ENCODE data around the gene SOWAHD.
A peak's percentile ranks its signal among the peaks of the same experiment; 100 is the strongest.

The SOWAHD gene

GRCh38 chrX:119790977-119791436 lies 32.6 kb downstream of the SOWAHD start:
- H4K8ac ChIP-seq (ENCODE audit: low read length), result peak overlapping the region; percentile 89
- 0% methylated on average over 30 of the region's 31 CpGs for WGBS
- H3K27ac ChIP-seq (ENCODE audit: low read length, poor library complexity, severe bottlenecking), result peak overlapping the region; percentile 77
- peak overlapping the region in 1 of 2 experiments; percentile 69 for H3K23ac ChIP-seq (ENCODE audit: low read length in 2 of 2)
- H3K4ac ChIP-seq (ENCODE audit: low read depth in 1 of 2, low read length in 2 of 2), result peak overlapping the region in 1 of 2 experiments; percentile 84
- peak overlapping the region; percentile 52 to 76 for H3K18ac ChIP-seq (ENCODE audit: low read depth in 1 of 2, low read length in 2 of 2)
- H3K27me3 ChIP-seq (ENCODE audit: control insufficient read depth in 1 of 2, insufficient read depth in 1 of 2, low read length in 2 of 2), result no peaks in the 10 kb centered on the region
- no peaks in the 10 kb centered on the region for H3K79me1 ChIP-seq (replicated peaks; ENCODE audit: low read length, poor library complexity, severe bottlenecking)
- peaks cover 4 to 30% of the 10 kb centered on the region in 2 experiments for H3K36me3 ChIP-seq (ENCODE audit: control insufficient read depth in 1 of 2, insufficient read depth in 2 of 2, low read depth in 1 of 2, low read length in 2 of 2)
- H3K14ac ChIP-seq (ENCODE audit: low read length in 2 of 2), result peak overlapping the region in 1 of 2 experiments; percentile 71
- H2AFZ ChIP-seq (ENCODE audit: low read depth, low read length), result no peak overlapping the region
- no peak overlapping the region for H2BK15ac ChIP-seq (ENCODE audit: low read depth, poor library complexity, severe bottlenecking)
- H3K4me2 ChIP-seq (ENCODE audit: low read length, poor library complexity, severe bottlenecking), result no peak overlapping the region
- H3K4me1 ChIP-seq (ENCODE audit: control insufficient read depth, insufficient read depth, low read depth, low read length), result peaks cover 3% of the 10 kb centered on the region
- H3K9me3 ChIP-seq (ENCODE audit: control insufficient read depth, low read length), result no peaks in the 10 kb centered on the region
- no peak overlapping the region for H4K91ac ChIP-seq (ENCODE audit: low read length)
- H2AK5ac ChIP-seq (ENCODE audit: low read length, severe bottlenecking), result peak overlapping the region; percentile 48
- H2BK12ac ChIP-seq (ENCODE audit: low read length in 2 of 2), result no peak overlapping the region
- peak; percentile 47 for DNase-seq
- peak overlapping the region; percentile 97 for H3K9ac ChIP-seq (ENCODE audit: low read length)
- peak overlapping the region; percentile 74 to 80 for H3K4me3 ChIP-seq (ENCODE audit: insufficient read depth in 1 of 2, low read depth in 1 of 2, low read length in 2 of 2)
- H2BK120ac ChIP-seq (ENCODE audit: low read depth, low read length), result no peak overlapping the region
- peak overlapping the region; percentile 91 for H2BK5ac ChIP-seq (ENCODE audit: low read depth, low read length, poor library complexity, severe bottlenecking)

- Histone ChIP-seq H3K14ac (ENCODE audit: low read length in 2 of 2) (peak within 1 kb of the TSS in 1 of 2 experiments; percentile 71), H4K91ac (ENCODE audit: low read length) (no peak within 1 kb of the TSS), H2BK5ac (ENCODE audit: low read depth, low read length, poor library complexity, severe bottlenecking) (peak within 1 kb of the TSS; percentile 91), H3K79me1 (replicated peaks; ENCODE audit: low read length, poor library complexity, severe bottlenecking) (no peaks in the 10 kb centered on the region), H3K27me3 (ENCODE audit: control insufficient read depth in 1 of 2, insufficient read depth in 1 of 2, low read length in 2 of 2) (no peaks in the 10 kb centered on the region), H3K4me2 (ENCODE audit: low read length, poor library complexity, severe bottlenecking) (peak within 1 kb of the TSS; percentile 72), H2AK5ac (ENCODE audit: low read length, severe bottlenecking) (peak within 1 kb of the TSS; percentile 48), H3K4ac (ENCODE audit: low read depth in 1 of 2, low read length in 2 of 2) (peak within 1 kb of the TSS in 1 of 2 experiments; percentile 84), H2BK12ac (ENCODE audit: low read length in 2 of 2) (no peak within 1 kb of the TSS), H3K18ac (ENCODE audit: low read depth in 1 of 2, low read length in 2 of 2) (peak within 1 kb of the TSS; percentile 52 to 76), H3K36me3 (ENCODE audit: control insufficient read depth in 1 of 2, insufficient read depth in 2 of 2, low read depth in 1 of 2, low read length in 2 of 2) (peaks cover 4 to 25% of the 10 kb centered on the region in 2 experiments), H3K9ac (ENCODE audit: low read length) (peak within 1 kb of the TSS; percentile 97), H3K4me3 (ENCODE audit: insufficient read depth in 1 of 2, low read depth in 1 of 2, low read length in 2 of 2) (peak within 1 kb of the TSS; percentile 74 to 80), H3K23ac (ENCODE audit: low read length in 2 of 2) (peak within 1 kb of the TSS in 1 of 2 experiments; percentile 69), H3K9me3 (ENCODE audit: control insufficient read depth, low read length) (no peaks in the 10 kb centered on the region), H3K4me1 (ENCODE audit: control insufficient read depth, insufficient read depth, low read depth, low read length) (peaks cover 3% of the 10 kb centered on the region), H2AFZ (ENCODE audit: low read depth, low read length) (peak within 1 kb of the TSS; percentile 10), H4K8ac (ENCODE audit: low read length) (peak within 1 kb of the TSS; percentile 89), H2BK15ac (ENCODE audit: low read depth, poor library complexity, severe bottlenecking) (no peak within 1 kb of the TSS), H3K27ac (ENCODE audit: low read length, poor library complexity, severe bottlenecking) (peak within 1 kb of the TSS; percentile 93), H2BK120ac (ENCODE audit: low read depth, low read length) (no peak within 1 kb of the TSS)
- under 1% methylated on average over 55 of the region's 58 CpGs for WGBS
- peak; percentile 94 for DNase-seq
These were observed 33.2 kb downstream of the SOWAHD start, which contains the start of gene RPL39 for GRCh38 chrX:119791437-119792231. TSS of gene RPL39 (minus strand) at chrX:119791630. CDS start at chrX:119791576, 54 bp downstream.

- Histone ChIP-seq H3K79me1 (replicated peaks; ENCODE audit: low read length, poor library complexity, severe bottlenecking) (no peaks in the 10 kb centered on the region), H2BK120ac (ENCODE audit: low read depth, low read length) (no peak overlapping the region), H2BK15ac (ENCODE audit: low read depth, poor library complexity, severe bottlenecking) (no peak overlapping the region), H2BK5ac (ENCODE audit: low read depth, low read length, poor library complexity, severe bottlenecking) (no peak overlapping the region), H3K4me2 (ENCODE audit: low read length, poor library complexity, severe bottlenecking) (no peak overlapping the region), H4K91ac (ENCODE audit: low read length) (no peak overlapping the region), H3K9ac (ENCODE audit: low read length) (no peak overlapping the region), H3K18ac (ENCODE audit: low read depth in 1 of 2, low read length in 2 of 2) (no peak overlapping the region), H3K27me3 (ENCODE audit: control insufficient read depth in 1 of 2, insufficient read depth in 1 of 2, low read length in 2 of 2) (no peaks in the 10 kb centered on the region), H3K9me3 (ENCODE audit: control insufficient read depth, low read length) (no peaks in the 10 kb centered on the region), H2AFZ (ENCODE audit: low read depth, low read length) (no peak overlapping the region), H2AK5ac (ENCODE audit: low read length, severe bottlenecking) (no peak overlapping the region), H3K4me1 (ENCODE audit: control insufficient read depth, insufficient read depth, low read depth, low read length) (no peaks in the 10 kb centered on the region), H3K27ac (ENCODE audit: low read length, poor library complexity, severe bottlenecking) (no peak overlapping the region), H2BK12ac (ENCODE audit: low read length in 2 of 2) (no peak overlapping the region), H3K14ac (ENCODE audit: low read length in 2 of 2) (no peak overlapping the region), H3K36me3 (ENCODE audit: control insufficient read depth in 1 of 2, insufficient read depth in 2 of 2, low read depth in 1 of 2, low read length in 2 of 2) (no peaks in the 10 kb centered on the region), H3K4me3 (ENCODE audit: insufficient read depth in 1 of 2, low read depth in 1 of 2, low read length in 2 of 2) (no peak overlapping the region), H4K8ac (ENCODE audit: low read length) (no peak overlapping the region), H3K4ac (ENCODE audit: low read depth in 1 of 2, low read length in 2 of 2) (no peak overlapping the region), H3K23ac (ENCODE audit: low read length in 2 of 2) (no peak overlapping the region)
- DNase-seq, result no peak
- WGBS, result 94% methylated on average over 2 of the region's 2 CpGs
These were observed 43.1 kb downstream of the SOWAHD start for GRCh38 chrX:119801253-119802221.

Measured in mesenchymal stem cell (in vitro differentiated cells and primary cell).